HG02588 (cell line): ENCODE data around the gene ZNF677.
"Not testable (repeated sequence)": the region's sequence is repeated elsewhere in the genome, so short reads cannot be mapped to it uniquely, and the experiment has no call there.

ENCODE experiments used
- ATAC-seq: cut with Tn5 transposase; IDR thresholded peaks from one replicate; pipeline ENCODE4 v1.9.1; 2021; ENCODE audit warnings: mild to moderate bottlenecking, moderate library complexity; ENCODE audit not compliant: unreplicated experiment

ZNF677 gene

DNA sequence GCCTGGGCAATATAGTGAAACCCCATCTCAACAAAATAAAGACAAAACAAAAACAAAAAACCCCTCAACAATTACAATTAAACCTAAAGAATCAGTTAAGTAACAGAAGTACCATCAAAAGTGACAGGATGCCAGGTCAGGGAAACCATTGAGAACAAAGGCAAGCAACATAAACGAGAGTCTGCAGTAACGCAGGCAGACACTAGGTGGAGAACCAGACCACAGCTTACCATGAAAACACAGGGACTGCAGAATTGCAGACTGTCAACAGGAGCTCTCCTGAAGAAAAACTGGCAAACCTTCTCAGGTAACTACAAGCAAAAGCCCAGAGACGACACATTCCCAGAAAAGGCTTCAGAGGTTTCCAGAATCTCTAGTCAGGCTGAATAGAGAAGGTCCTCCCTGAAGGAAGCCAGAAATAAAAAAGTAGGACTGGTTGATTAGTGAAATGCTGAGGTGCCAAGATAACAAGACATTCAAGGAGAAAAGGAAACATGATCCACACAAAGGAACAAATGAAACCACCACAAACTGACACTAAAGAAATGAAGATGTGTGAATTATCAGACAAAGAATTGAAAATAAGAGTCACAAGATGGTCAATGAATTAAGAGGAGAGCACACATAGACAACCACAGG lies 59.3 kb downstream of the ZNF677 start:
- ATAC-seq = no peak

DNA sequence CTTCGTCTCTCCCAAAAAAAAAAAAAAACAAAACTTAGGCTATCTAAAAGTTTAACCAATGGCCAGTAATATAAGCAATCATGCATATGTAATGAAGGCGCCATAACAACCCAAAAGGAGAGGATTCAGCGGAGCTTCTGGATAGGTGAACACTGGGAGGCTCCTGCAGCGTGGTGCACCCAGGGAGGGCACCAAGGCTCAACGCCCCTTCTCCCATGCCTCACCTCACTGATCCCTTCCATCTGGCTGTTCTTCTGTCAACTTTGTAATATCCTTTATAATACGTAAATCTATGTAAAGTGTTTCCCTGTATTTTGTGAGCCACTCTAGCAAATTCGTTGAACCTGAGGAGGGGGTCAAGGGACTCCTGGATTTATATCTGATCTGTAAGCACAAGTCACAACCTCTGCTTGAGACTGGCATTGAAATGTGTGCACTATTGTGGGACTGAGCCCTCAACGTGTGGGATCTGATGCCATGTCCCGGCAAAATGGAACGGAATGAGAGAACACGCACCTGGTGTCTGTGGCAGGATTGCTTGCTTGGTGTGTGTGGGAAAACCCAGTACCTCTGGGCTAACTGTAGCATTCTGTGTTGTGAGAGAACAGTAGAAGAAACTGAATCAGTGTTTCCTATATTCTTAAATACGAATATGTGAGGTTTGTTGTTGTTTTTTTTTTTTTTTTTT lies 61.0 kb downstream of the ZNF677 start:
- ATAC-seq = no peak

DNA sequence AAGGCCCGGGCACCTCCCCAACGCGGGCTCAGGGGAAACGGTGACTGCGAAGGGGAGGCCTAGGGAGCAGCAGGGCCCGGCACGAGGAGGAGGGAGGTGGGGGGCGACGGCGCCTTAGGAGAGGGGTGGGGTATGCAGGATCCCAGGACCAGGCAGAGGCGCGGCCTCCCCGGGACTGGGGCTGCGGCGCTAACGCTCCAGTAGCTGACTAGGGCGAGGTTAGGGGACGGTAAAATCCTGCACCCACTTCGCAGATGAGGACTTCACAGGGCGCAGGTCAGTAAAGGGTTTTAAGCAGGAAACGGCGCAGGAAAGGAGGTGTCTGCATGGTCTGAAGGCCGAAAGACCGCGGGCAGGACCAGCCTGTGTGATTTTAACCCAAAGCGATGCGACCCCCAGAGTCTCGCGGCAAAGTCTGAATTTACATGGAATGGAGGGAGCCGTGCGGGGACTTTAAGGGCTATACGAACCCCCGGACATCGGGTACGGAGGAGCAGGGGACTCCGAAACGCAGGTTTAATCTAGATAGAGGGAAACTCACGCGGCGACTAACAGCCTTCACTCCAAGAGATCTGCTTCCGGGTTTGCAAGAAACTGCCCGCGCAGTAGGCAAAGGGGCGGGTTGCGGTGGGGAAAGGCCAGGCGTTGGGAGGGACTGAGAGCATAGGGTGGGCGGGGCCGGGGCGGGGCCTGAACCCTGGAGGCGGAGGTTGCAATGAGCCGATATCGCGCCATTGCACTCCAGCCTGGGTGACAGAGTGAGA lies 61.7 kb downstream of the ZNF677 start, which contains the start of gene ZNF665:
TSS of gene ZNF665 (minus strand) at position 588 of the 764 bp plus-strand sequence. CDS start 10,460 bp downstream, outside the sequence.
- ATAC-seq = peak; percentile 62

DNA sequence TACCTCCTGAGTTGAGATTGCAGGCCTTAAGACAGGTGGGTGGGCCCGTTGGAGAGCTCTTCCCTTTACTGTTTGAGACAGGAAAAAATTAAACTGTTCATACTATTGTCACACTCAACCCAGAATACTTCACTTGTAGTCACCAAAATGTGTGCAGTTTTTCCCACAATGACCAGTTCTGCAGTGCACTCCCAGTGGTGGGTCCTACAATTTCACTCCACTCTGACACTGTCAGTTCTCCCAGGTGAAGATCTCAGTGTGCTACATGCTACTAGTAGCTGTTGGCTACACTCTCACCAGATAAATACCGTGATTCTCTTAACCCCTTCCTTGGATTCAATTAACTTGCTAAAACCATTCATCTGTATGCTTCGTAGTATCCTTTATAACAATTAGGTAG lies 64.4 kb downstream of the ZNF677 start:
- ATAC-seq = no peak

DNA sequence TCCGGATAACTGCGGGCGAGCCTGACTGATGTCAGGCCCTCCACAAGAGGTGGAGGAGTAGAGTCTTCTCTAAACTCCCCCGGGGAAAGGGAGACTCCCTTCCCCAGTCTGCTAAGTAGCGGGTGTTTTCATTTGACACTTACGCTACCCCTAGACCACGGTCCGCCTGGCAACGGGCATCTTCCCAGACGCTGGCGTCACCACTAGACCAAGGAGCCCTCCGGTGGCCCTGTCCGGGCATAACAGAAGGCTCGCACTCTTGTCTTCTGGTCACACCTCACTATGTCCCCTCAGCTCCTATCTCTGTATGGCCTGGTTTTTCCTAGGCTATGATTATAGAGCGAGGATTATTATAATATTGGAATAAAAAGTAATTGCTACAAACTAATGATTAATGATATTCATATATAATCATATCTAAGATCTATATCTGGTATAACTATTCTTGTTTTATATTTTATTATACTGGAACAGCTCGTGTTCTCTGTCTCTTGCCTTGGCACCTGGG lies 64.9 kb downstream of the ZNF677 start:
- ATAC-seq = not testable (repeated sequence)
